Left lung (tissue), 14 donors: ENCODE measurements around the gene RASL10B. TPM values are rescaled to one million over a fixed set of nuclear protein-coding genes. Genes with fewer than 3 reads are reported as not detected.

Experiments
- ATAC-seq: fragments of 200-7000 bp; cut with Tn5 transposase; one replicate; pipeline ENCODE4 v1.9.1; 2020; ENCODE audit warnings: moderate library complexity
- DNase-seq, 4 donors: peaks; one replicate each; pipeline ENCODE4 v3.0.0-alpha.2; 2013 to 2020
- H3K27ac ChIP-seq, 2 donors: fragments of 200-600 bp; sonication (generic) in 1 of 2; one replicate each; pipeline versions ENCODE4 v1.5.0 to v1.8.0; 2020 to 2021
- H3K27me3 ChIP-seq, 2 donors: fragments of 200-600 bp; sonication (generic) in 1 of 2; one replicate each; pipeline versions ENCODE4 v1.5.0 to v1.8.0; 2020 to 2021
- H3K36me3 ChIP-seq, 2 donors: fragments of 200-600 bp; sonication (generic) in 1 of 2; one replicate each; pipeline versions ENCODE4 v1.5.0 to v1.8.0; 2020 to 2021
- H3K4me1 ChIP-seq, 2 donors: fragments of 200-600 bp; one replicate each; pipeline ENCODE4 v1.8.0; 2021
- H3K4me3 ChIP-seq, 2 donors: fragments of 200-600 bp; sonication (generic) in 1 of 2; one replicate each; pipeline versions ENCODE4 v1.5.0 to v1.8.0; 2020 to 2021; ENCODE audit warnings: mild to moderate bottlenecking in 1 of 2
- H3K9me3 ChIP-seq, 2 donors: fragments of 200-600 bp; sonication (generic) in 1 of 2; one replicate each; pipeline versions ENCODE4 v1.5.0 to v1.8.0; 2020 to 2021
- CTCF ChIP-seq, 2 donors: fragments of 200-600 bp; sonication (generic) in 1 of 2; IDR thresholded peaks; one replicate each; pipeline versions ENCODE4 v1.5.0 to v1.8.0; 2021; ENCODE audit warnings: antibody characterized with exemption in 2 of 2
- intact Hi-C, 2 donors: fragments of 100-400 bp; cut with DNase I; formaldehyde crosslinking; loops; one replicate each; pipeline versions ENCODE4 v1.11.2 to v1.14.2; 2022
- long read RNA-seq, 12 donors: library from polyadenylated mRNA in 2 of 12; unstranded in 2 of 12; transcript quantifications; one replicate each; pipeline ENCODE4 v2.0.0 and lab custom pipeline, GENCODE V29; 2019 to 2026
- polyA plus RNA-seq, 6 donors: library from polyadenylated mRNA; unstranded; fragments of 120-200 nt; gene quantifications; one replicate each; pipeline ENCODE4 v1.2.1, GENCODE V29; 2013; ENCODE audit not compliant: insufficient read length in 6 of 6
- total RNA-seq, 2 donors: library from RNA; stranded (reverse); fragmentation: NEBNext Ultra II Directional; extraction: Animal tissue kit (Norgen Biotek cat#: 25700); gene quantifications; one replicate each; pipeline ENCODE4 v1.2.1, GENCODE V29; 2021
- donor health status: DM: no; HTN: yes; CAD: no.
- donor health status: DM: no; HTN: no; CAD: no.

The RASL10B gene
- under 1 TPM; 0.52 to 0.82 TPM for total RNA-seq
- 1 to 10 TPM; 2.9 to 3.4 (median 3.1) TPM for polyA plus RNA-seq
- long read RNA-seq, donor 1, partial matches to known transcripts, result 0 of 3 reads
- long read RNA-seq, donor 1, other reads (novel, unspliced or antisense), result 0 of 3 reads
- long read RNA-seq, donor 2, partial matches to known transcripts, result 0 of 2 reads
- long read RNA-seq, donor 2, other reads (novel, unspliced or antisense), result 0 of 2 reads
- long read RNA-seq, donor 3, partial matches to known transcripts, result 0 of 1 reads
- long read RNA-seq, donor 3, other reads (novel, unspliced or antisense), result 0 of 1 reads
- long read RNA-seq, donor 4, result 0 reads
- long read RNA-seq, donor 5, partial matches to known transcripts, result 0 of 3 reads
- long read RNA-seq, donor 5, other reads (novel, unspliced or antisense), result 0 of 3 reads
- long read RNA-seq, donor 6, partial matches to known transcripts, result 0 of 2 reads
- long read RNA-seq, donor 6, other reads (novel, unspliced or antisense), result 0 of 2 reads
- long read RNA-seq, donor 7, result 0 reads
- long read RNA-seq, donor 8, partial matches to known transcripts, result 0 of 1 reads
- long read RNA-seq, donor 8, other reads (novel, unspliced or antisense), result 0 of 1 reads
- long read RNA-seq, donor 9, result 0 reads
- long read RNA-seq, donor 10, result 0 reads
- long read RNA-seq, donor 11, result 0 reads
- long read RNA-seq, donor 12, partial matches to known transcripts, result 0 of 1 reads
- long read RNA-seq, donor 12, other reads (novel, unspliced or antisense), result 0 of 1 reads

- H3K9me3 ChIP-seq, result no peaks in the 10 kb centered on the region
- no peak for TF ChIP-seq CTCF (IDR thresholded peaks at IDR 0.05)
- no peak within 1 kb of the TSS for H3K27ac ChIP-seq
- ATAC-seq (peak; percentile 92), DNase-seq (no peak)
- intact Hi-C loops, result no loop called here
- H3K4me1 ChIP-seq, result peaks cover 3 to 9% of the 10 kb centered on the region in 2 donors
- peaks cover 0 to 21% of the 10 kb centered on the region in 2 donors for H3K27me3 ChIP-seq
- H3K36me3 ChIP-seq, result peaks cover 0 to 26% of the 10 kb centered on the region in 2 donors
- peak within 1 kb of the TSS; percentile 34 to 39 for H3K4me3 ChIP-seq
These were observed at the start of gene RASL10B for GRCh38 chr17:35731239-35731916. Gene RASL10B (plus strand): TSS chr17:35731639. CDS start chr17:35735185, 3,546 bp downstream.

GRCh38 chr17:35683591-35683990 is 47.8 kb upstream of the RASL10B start:
- no peaks in the 10 kb centered on the region for H3K27me3 ChIP-seq
- H3K4me3 ChIP-seq, result no peak overlapping the region
- intact Hi-C loops, result no loop called here
- peaks cover 0 to 93% of the 10 kb centered on the region in 2 donors for H3K36me3 ChIP-seq
- H3K9me3 ChIP-seq, result no peaks in the 10 kb centered on the region
- H3K27ac ChIP-seq, result no peak overlapping the region
- TF ChIP-seq CTCF (IDR thresholded peaks at IDR 0.05), result no peak
- H3K4me1 ChIP-seq, result no peaks in the 10 kb centered on the region
- DNase-seq, result no peak
- peak; percentile 23 for ATAC-seq

GRCh38 chr17:35684055-35684802 is 47.2 kb upstream of the RASL10B start:
- Histone ChIP-seq H3K4me1 (no peaks in the 10 kb centered on the region), H3K27ac (no peak overlapping the region), H3K9me3 (no peaks in the 10 kb centered on the region), H3K4me3 (no peak overlapping the region), H3K27me3 (no peaks in the 10 kb centered on the region), H3K36me3 (peaks cover 0 to 99% of the 10 kb centered on the region in 2 donors)
- DNase-seq, result no peak
- no peak for ATAC-seq
- TF ChIP-seq CTCF (IDR thresholded peaks at IDR 0.05), result no peak
- intact Hi-C loops, result no loop called here

GRCh38 chr17:35692512-35693210 is 38.8 kb upstream of the RASL10B start:
- no peak overlapping the region for H3K4me3 ChIP-seq
- no peak for TF ChIP-seq CTCF (IDR thresholded peaks at IDR 0.05)
- no peak for ATAC-seq
- no peak for DNase-seq
- intact Hi-C loops, result no loop called here
- H3K27ac ChIP-seq, result no peak overlapping the region
- no peaks in the 10 kb centered on the region for H3K4me1 ChIP-seq
- H3K36me3 ChIP-seq, result peaks cover 0 to 80% of the 10 kb centered on the region in 2 donors
- no peaks in the 10 kb centered on the region for H3K9me3 ChIP-seq
- no peaks in the 10 kb centered on the region for H3K27me3 ChIP-seq
